ENCODE measurements around the gene LRRC18.

Gene LRRC18

GRCh38 chr10:48905311-48905710, 34.3 kb downstream of the LRRC18 start:
- Histone ChIP-seq H3K36me3 (ENCODE audit: insufficient read depth, low read length) (no peaks in the 10 kb centered on the region), H3K9ac (ENCODE audit: low read depth, low read length) (no peak overlapping the region), H3K27me3 (ENCODE audit: insufficient read depth, low read length) (no peaks in the 10 kb centered on the region), H3K27ac (ENCODE audit: low read depth, low read length) (no peak overlapping the region), H3K4me1 (ENCODE audit: insufficient read depth, low read length) (0 out of 2 replicates have a peak, but pooled peaks cover 5% of the 10 kb centered on the region), H3K9me3 (ENCODE audit: insufficient read depth, low read depth, low read length) (no peaks in the 10 kb centered on the region), H3K4me3 (ENCODE audit: low read length) (no peak overlapping the region)
- WGBS, result 92% methylated on average over 2 of the region's 2 CpGs

DNA sequence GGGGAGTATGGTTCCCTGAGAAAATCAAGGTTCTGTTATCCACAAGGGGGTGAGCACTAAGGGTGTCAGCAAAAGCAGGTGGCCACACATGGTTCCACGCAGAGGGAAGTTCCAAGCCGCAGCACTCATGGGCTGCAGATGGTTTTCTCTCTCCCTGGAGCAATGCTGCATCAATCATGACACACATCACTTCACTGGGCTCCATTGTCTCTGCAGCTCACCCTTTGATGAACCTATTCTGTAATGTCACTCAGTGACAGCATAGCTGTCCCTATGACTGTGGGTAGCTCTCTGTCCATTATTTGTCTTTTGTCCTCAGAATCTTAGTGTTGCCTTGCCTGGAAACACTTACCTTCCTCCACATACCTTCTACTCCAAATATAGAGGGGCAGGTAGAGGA, 34.8 kb downstream of the LRRC18 start:
- H3K9me3 ChIP-seq (ENCODE audit: insufficient read depth, low read depth, low read length), result no peaks in the 10 kb centered on the region
- no peak overlapping the region for H3K27ac ChIP-seq (ENCODE audit: low read depth, low read length)

DNA sequence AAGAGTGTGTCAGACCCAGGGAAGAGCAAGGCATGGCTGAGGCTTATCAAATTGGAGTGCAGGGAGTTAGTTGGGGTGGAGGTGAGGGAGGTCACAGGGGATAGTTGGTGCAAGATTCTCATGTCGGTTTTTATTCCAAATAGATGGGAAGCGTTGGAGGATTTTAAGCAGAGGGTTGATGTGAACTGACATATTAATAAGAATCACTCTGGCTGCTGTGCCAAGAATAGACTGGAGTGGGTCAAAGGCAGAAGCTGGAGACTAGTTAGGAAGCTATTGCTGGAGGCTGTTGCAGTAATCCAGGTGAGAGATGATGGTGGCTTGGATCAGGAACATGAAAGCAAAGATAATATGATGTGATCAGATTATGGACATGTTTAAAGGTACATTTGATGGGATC, 36.5 kb downstream of the LRRC18 start:
- Histone ChIP-seq H3K27me3 (ENCODE audit: insufficient read depth, low read length) (no peaks in the 10 kb centered on the region), H3K9ac (ENCODE audit: low read depth, low read length) (no peak overlapping the region), H3K36me3 (ENCODE audit: insufficient read depth, low read length) (no peaks in the 10 kb centered on the region), H3K4me1 (ENCODE audit: insufficient read depth, low read length) (0 out of 2 replicates have a peak, but pooled peaks cover 5% of the 10 kb centered on the region), H3K27ac (ENCODE audit: low read depth, low read length) (no peak overlapping the region), H3K4me3 (ENCODE audit: low read length) (no peak overlapping the region), H3K9me3 (ENCODE audit: insufficient read depth, low read depth, low read length) (no peaks in the 10 kb centered on the region)
- WGBS, result 94% methylated on average over 2 of the region's 2 CpGs

More for the DNA sequence above, 34.8 kb downstream of the LRRC18 start:
- no peaks in the 10 kb centered on the region for H3K36me3 ChIP-seq (ENCODE audit: insufficient read depth, low read length)
- no peak overlapping the region for H3K4me3 ChIP-seq (ENCODE audit: low read length)
- 91% methylated on average over 2 of the region's 2 CpGs for WGBS
- no peaks in the 10 kb centered on the region for H3K27me3 ChIP-seq (ENCODE audit: insufficient read depth, low read length)
- H3K4me1 ChIP-seq (ENCODE audit: insufficient read depth, low read length), result 0 out of 2 replicates have a peak, but pooled peaks cover 5% of the 10 kb centered on the region
- no peak overlapping the region for H3K9ac ChIP-seq (ENCODE audit: low read depth, low read length)

GRCh38 chr10:48902096-48902495, 37.5 kb downstream of the LRRC18 start:
- no peaks in the 10 kb centered on the region for H3K27me3 ChIP-seq (ENCODE audit: insufficient read depth, low read length)
- no peaks in the 10 kb centered on the region for H3K9me3 ChIP-seq (ENCODE audit: insufficient read depth, low read depth, low read length)
- no peak overlapping the region for H3K4me3 ChIP-seq (ENCODE audit: low read length)
- no peak overlapping the region for H3K27ac ChIP-seq (ENCODE audit: low read depth, low read length)
- no peaks in the 10 kb centered on the region for H3K36me3 ChIP-seq (ENCODE audit: insufficient read depth, low read length)
- H3K4me1 ChIP-seq (ENCODE audit: insufficient read depth, low read length), result 0 out of 2 replicates have a peak, but pooled peaks cover 5% of the 10 kb centered on the region
- 92% methylated on average over 7 of the region's 7 CpGs for WGBS
- H3K9ac ChIP-seq (ENCODE audit: low read depth, low read length), result no peak overlapping the region

GRCh38 chr10:48901319-48901718, 38.3 kb downstream of the LRRC18 start:
- WGBS, result 94% methylated on average over 5 of the region's 5 CpGs
- Histone ChIP-seq H3K4me1 (ENCODE audit: insufficient read depth, low read length) (0 out of 2 replicates have a peak, but pooled peaks cover 2% of the 10 kb centered on the region), H3K36me3 (ENCODE audit: insufficient read depth, low read length) (no peaks in the 10 kb centered on the region), H3K9ac (ENCODE audit: low read depth, low read length) (no peak overlapping the region), H3K27ac (ENCODE audit: low read depth, low read length) (no peak overlapping the region), H3K27me3 (ENCODE audit: insufficient read depth, low read length) (no peaks in the 10 kb centered on the region), H3K9me3 (ENCODE audit: insufficient read depth, low read depth, low read length) (no peaks in the 10 kb centered on the region), H3K4me3 (ENCODE audit: low read length) (no peak overlapping the region)

DNA sequence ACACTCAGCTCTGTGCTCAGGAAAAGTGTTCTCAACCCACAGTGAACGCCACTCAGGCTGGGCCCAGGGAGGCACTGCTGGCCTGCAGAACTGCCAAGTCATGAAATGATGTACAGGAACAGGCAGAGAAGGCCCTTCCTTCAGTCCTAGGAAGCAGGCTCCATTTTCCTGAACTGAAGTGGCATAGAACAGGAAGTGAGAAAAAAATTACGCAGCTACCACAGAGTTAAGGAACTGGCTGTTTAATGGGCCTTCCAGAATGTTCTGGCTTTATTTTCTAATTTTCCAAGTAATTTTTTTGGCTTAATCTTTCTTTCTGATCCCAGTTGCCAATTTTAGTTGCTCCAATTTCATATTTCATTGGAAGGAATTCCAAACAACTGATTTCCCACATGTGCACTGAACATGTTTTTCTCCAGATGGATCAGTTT, 39.3 kb downstream of the LRRC18 start:
- Histone ChIP-seq H3K27me3 (ENCODE audit: insufficient read depth, low read length) (no peaks in the 10 kb centered on the region), H3K4me1 (ENCODE audit: insufficient read depth, low read length) (no peaks in the 10 kb centered on the region), H3K4me3 (ENCODE audit: low read length) (no peak overlapping the region), H3K36me3 (ENCODE audit: insufficient read depth, low read length) (no peaks in the 10 kb centered on the region), H3K27ac (ENCODE audit: low read depth, low read length) (no peak overlapping the region), H3K9ac (ENCODE audit: low read depth, low read length) (no peak overlapping the region), H3K9me3 (ENCODE audit: insufficient read depth, low read depth, low read length) (no peaks in the 10 kb centered on the region)
- 94% methylated on average over 2 of the region's 2 CpGs for WGBS

DNA sequence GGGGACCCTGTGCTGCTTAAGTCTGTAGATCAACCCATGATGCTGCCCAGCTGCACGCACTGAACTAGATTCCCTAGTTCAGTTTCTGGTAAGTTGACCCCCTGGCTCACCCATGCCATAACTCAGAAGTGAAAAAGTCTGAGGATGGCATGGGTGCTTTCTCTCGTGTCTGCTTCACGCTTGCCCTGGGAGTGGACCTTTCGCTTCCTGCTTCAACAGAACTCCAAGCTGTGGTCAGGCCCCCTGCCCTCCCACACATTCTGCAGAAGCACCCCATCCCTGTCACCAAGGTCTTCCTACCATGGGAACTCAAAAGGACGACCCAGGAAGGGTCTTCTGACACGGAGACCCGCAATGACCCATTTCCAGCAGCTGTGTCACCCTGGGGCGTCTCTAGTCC, 39.9 kb downstream of the LRRC18 start:
- Histone ChIP-seq H3K9me3 (ENCODE audit: insufficient read depth, low read depth, low read length) (no peaks in the 10 kb centered on the region), H3K9ac (ENCODE audit: low read depth, low read length) (no peak overlapping the region), H3K36me3 (ENCODE audit: insufficient read depth, low read length) (no peaks in the 10 kb centered on the region), H3K27me3 (ENCODE audit: insufficient read depth, low read length) (no peaks in the 10 kb centered on the region), H3K27ac (ENCODE audit: low read depth, low read length) (no peak overlapping the region), H3K4me1 (ENCODE audit: insufficient read depth, low read length) (no peaks in the 10 kb centered on the region), H3K4me3 (ENCODE audit: low read length) (no peak overlapping the region)
- WGBS, result 95% methylated on average over 7 of the region's 8 CpGs

- H3K27me3 ChIP-seq (ENCODE audit: insufficient read depth, low read length), result no peaks in the 10 kb centered on the region
- H3K4me3 ChIP-seq (ENCODE audit: low read length), result no peak overlapping the region
- no peaks in the 10 kb centered on the region for H3K36me3 ChIP-seq (ENCODE audit: insufficient read depth, low read length)
- no peak overlapping the region for H3K27ac ChIP-seq (ENCODE audit: low read depth, low read length)
- H3K9me3 ChIP-seq (ENCODE audit: insufficient read depth, low read depth, low read length), result no peaks in the 10 kb centered on the region
- H3K9ac ChIP-seq (ENCODE audit: low read depth, low read length), result no peak overlapping the region
- WGBS, result 94% methylated on average over 1 of the region's 1 CpG
- H3K4me1 ChIP-seq (ENCODE audit: insufficient read depth, low read length), result no peaks in the 10 kb centered on the region
These were observed 41.2 kb downstream of the LRRC18 start for GRCh38 chr10:48898426-48898825.

DNA sequence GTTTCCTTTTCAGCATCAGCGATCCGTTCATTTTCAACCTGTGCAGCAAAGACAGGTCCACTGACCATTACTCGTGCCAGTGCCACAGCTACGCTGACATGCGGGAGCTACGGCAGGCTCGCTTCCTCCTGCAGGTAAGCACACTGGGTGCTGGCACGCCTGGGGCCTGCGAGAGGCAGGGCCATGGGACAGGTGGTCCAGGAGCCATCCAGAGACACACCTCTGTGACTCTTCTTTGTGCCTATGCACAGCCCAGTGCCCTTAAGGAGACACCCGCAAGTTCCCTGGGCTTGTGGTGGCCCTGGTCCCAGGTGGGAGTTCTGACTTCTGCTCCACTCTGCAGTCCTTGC, 42.2 kb downstream of the LRRC18 start:
- H3K9me3 ChIP-seq (ENCODE audit: insufficient read depth, low read depth, low read length), result no peaks in the 10 kb centered on the region
- no peak overlapping the region for H3K27ac ChIP-seq (ENCODE audit: low read depth, low read length)
- no peak overlapping the region for H3K4me3 ChIP-seq (ENCODE audit: low read length)
- H3K9ac ChIP-seq (ENCODE audit: low read depth, low read length), result no peak overlapping the region
- WGBS, result 94% methylated on average over 10 of the region's 10 CpGs
- H3K36me3 ChIP-seq (ENCODE audit: insufficient read depth, low read length), result no peaks in the 10 kb centered on the region
- no peaks in the 10 kb centered on the region for H3K27me3 ChIP-seq (ENCODE audit: insufficient read depth, low read length)
- H3K4me1 ChIP-seq (ENCODE audit: insufficient read depth, low read length), result no peaks in the 10 kb centered on the region

- no peaks in the 10 kb centered on the region for H3K27me3 ChIP-seq (ENCODE audit: insufficient read depth, low read length)
- H3K36me3 ChIP-seq (ENCODE audit: insufficient read depth, low read length), result no peaks in the 10 kb centered on the region
- no peak overlapping the region for H3K4me3 ChIP-seq (ENCODE audit: low read length)
- no peak overlapping the region for H3K27ac ChIP-seq (ENCODE audit: low read depth, low read length)
- WGBS, result 93% methylated on average over 13 of the region's 13 CpGs
- no peak overlapping the region for H3K9ac ChIP-seq (ENCODE audit: low read depth, low read length)
- no peaks in the 10 kb centered on the region for H3K4me1 ChIP-seq (ENCODE audit: insufficient read depth, low read length)
- H3K9me3 ChIP-seq (ENCODE audit: insufficient read depth, low read depth, low read length), result no peaks in the 10 kb centered on the region
These were observed 42.7 kb downstream of the LRRC18 start for GRCh38 chr10:48896756-48897440.

- Histone ChIP-seq H3K4me1 (ENCODE audit: insufficient read depth, low read length) (no peaks in the 10 kb centered on the region), H3K4me3 (ENCODE audit: low read length) (no peak overlapping the region), H3K27me3 (ENCODE audit: insufficient read depth, low read length) (no peaks in the 10 kb centered on the region), H3K27ac (ENCODE audit: low read depth, low read length) (no peak overlapping the region), H3K36me3 (ENCODE audit: insufficient read depth, low read length) (no peaks in the 10 kb centered on the region), H3K9me3 (ENCODE audit: insufficient read depth, low read depth, low read length) (no peaks in the 10 kb centered on the region), H3K9ac (ENCODE audit: low read depth, low read length) (no peak overlapping the region)
- WGBS, result 87% methylated on average over 3 of the region's 3 CpGs
These were observed 43.8 kb downstream of the LRRC18 start for GRCh38 chr10:48895803-48896195.
